Activated CD8-positive, alpha-beta memory T cell treated with anti-CD3 and anti-CD28 coated beads for 1 hour (primary cell): Measurements from ENCODE around the gene COPA.

Experiments
- DNase-seq, 2 donors: peaks; one replicate each; pipeline ENCODE4 v3.0.0-alpha.2; 2020; ENCODE audit warnings: low read depth in 1 of 2; ENCODE audit errors: extremely low read depth in 1 of 2

COPA gene

DNA sequence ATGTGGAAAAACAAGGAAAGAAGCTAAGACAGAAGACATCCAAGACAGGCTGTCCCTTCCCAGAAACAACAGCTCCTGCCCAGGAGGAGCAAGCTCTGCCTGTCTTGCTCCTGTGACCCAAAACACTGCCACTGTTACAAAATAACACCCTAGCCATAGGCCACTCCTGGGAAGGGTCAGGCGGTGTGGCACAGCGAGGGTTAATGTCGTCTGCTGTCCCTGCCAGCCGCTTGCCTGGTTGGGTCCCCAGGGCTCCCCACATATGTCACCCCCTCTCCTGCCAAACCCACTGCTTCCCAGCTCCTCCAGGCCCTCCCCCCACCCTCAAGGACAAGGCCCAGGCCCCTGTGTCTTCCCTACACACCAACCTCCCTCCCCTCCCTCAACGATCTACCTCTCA is 20.0 kb upstream of the COPA start:
- no peak for DNase-seq

GRCh38 chr1:160362168-160362957 is 19.3 kb upstream of the COPA start:
- no peak for DNase-seq

DNA sequence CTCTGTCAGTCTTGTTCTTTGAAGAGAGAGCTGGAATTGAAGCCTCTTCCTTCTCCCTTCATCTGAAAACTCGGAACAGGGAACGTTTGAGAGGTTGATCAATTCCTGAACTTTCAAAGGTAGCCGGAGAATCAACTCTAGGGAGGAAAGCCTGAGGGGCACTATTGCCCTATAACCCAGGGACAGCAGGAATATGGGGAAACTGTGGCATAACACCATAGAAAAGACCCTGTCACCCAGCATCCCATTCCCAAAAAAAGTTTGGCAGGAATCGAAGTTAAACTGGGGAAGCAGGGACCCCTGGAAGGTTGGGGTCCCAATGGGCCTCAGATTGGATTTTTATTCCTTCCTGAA is 18.7 kb upstream of the COPA start:
- DNase-seq: no peak

DNA sequence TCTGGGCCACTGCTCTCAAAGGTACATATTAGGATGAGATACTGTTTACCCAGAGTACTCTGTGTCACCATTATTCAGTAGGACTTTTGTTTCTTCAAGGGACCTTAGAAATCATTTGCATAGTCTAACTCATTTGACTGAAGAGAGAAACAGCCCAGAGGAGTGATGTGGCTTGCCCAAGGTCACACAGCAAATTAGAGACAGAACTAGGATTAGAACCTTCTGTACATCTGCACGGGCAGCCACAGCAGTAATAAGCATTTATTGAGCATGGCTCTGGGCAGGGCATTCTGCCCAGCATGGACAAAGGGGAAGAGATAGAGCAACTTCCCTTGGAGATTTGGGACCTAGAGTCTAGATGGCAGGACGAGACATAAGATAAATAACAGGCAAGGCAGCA is 18.1 kb upstream of the COPA start:
- DNase-seq: no peak

- DNase-seq: no peak
Measured at GRCh38 chr1:160360227-160360695, 17.2 kb upstream of the COPA start.

GRCh38 chr1:160359559-160360226 is 16.6 kb upstream of the COPA start:
- DNase-seq: no peak

DNA sequence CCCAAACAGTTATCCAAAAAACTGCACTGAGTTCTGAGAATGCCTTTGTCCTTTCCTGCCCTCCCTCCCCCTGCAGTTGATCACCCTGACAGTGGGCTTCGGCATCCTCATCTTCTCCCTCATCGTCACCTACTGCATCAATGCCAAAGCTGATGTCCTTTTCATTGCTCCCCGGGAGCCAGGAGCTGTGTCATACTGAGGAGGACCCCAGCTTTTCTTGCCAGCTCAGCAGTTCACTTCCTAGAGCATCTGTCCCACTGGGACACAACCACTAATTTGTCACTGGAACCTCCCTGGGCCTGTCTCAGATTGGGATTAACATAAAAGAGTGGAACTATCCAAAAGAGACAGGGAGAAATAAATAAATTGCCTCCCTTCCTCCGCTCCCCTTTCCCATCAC is 15.0 kb upstream of the COPA start:
- DNase-seq: no peak

DNA sequence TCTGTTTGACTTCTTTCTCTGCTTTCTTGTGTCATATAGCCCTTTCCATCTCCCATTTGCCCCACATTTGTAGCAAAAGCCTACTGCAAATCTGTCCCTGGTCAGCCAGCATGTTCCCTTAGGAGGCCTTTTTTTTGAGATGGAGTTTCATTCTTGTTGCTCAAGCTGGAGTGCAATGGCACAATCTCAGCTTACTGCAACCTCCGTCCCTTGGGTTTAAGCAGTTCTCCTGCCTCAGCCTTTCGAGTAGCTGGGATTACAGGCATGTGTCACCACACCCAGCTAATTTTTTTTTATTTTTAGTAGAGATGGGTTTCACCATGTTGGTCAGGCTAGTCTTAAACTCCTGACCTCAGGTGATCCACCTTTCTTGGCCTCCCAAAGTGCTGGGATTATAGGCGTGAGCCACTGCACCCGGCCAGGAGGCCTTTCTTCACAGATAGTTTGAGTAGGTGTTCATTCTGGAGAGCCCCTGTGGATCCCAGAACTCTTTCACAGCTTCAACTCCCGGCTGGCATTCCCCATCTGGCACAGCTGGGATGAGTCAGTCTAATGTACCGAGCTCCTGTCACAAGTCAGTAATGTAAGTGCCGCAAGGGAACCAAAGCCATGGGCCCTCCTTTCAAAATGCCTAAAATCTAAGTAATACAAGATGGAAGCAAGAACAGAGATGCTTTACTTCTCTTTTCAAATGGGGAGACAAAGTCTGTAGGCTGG is 14.4 kb upstream of the COPA start:
- no peak for DNase-seq

GRCh38 chr1:160354388-160354985 is 11.4 kb upstream of the COPA start:
- DNase-seq: no peak

DNA sequence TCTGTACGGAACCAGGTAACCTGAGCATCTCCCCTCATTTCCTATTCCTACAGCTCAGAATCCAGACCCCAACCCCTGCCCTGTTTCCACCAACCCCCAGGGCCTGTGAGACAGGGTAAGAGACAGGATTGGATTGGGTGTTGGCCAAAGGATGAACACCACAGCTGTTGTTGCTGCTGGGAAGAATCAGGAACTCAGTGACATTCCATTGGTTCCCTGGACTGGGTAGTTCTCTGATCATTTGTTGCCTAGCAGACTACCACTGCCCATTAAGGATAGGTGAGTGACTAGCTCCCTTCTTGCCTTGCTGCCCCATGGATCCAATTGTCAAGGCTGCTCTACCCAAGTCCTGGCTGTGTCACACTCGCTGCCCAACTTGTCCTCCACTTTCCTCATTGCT is 10.2 kb upstream of the COPA start:
- no peak for DNase-seq

GRCh38 chr1:160352555-160352954 is 9.5 kb upstream of the COPA start:
- DNase-seq: no peak

DNA sequence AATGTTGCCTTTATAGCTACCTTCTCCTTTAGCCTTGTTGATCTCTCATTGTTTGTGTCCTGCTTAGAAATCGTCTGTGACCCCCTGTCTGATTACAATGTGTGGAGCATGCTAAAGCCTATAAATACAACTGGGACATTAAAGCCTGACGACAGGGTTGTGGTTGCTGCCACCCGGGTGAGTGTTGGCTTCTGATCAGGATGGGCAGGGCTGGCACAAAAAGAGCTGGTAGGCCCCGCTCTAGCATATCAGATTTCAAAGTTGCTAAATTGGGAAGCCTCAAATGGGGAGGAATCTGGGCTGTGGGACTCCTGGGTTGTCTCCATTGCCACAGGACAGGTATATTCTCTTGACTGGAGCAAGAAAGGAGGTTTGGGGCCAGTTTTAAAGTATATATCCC is 8.6 kb upstream of the COPA start:
- no peak for DNase-seq

DNA sequence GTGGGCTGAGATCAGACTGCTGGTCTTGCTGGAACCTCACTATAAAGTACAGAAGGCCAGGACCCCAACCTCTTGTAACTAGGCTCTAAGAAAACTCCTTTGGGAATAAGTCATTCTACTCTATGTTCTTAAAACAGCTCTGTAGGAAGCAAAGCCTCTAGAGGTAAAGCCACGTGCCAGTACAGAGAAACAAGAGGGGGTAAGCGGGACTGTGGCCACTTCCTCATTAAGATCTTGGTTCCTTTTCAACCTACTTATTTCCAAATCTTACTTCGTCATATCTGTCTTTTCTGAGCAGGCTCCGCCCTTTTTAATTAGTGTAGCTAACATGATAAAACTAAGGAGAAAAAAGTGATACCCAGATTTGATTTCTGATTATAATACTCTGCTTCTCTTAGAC is 3.9 kb upstream of the COPA start:
- no peak for DNase-seq

DNA sequence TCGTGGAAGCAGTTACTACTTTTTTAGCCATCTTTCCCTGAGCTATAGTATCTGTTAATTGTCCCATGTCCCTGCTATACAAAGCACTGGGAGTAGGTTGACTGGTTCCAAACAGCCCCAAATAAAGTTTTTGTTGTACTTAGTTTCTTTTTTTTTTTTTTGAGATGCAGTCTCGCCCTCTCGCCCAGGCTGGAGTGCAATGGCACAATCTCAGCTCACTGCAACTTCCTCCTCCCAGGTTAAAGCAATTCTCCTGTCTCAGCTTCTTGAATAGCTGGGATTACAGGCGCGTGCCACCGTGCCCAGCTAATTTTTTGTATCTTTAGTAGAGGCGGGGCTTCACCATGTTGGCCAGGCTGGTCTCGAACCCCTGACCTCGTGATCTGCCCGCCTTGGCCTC is 3.4 kb upstream of the COPA start:
- DNase-seq: no peak

DNA sequence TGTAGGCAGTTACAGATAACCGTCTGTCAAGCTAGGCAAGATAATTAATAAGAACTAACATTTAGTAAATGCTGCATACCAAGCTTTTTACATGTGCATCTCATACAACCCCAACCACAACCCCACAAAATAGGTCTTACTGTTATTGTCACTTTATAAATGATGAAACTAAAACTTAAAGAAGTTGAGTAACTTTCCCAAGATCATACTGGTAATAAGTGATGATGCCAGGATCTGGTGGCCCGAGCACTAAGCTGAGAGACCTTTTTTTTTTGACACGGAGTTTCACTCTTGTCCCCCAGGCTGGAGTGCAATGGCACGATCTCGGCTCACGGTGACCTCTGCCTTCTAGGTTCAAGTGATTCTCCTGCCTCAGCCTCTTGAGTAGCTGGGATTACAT is 1.9 kb upstream of the COPA start:
- no peak for DNase-seq

DNA sequence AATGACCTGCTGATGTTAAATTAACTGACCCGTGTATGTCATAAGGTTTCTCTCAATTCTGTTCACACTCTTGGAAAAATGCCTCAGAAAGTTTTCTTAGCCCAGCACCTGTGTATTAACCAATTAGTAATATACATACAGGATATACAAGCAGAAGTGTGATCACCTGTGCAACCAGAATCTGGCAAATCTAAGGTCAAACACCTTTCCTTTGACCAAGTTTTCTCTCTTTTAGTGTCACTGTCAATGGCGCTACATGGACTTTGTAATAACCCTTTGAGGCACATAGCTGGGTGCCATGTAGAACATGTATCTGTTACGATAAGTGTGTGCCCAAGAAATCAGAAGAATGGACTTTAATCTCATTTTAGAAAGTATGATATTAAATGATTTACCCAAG is 1.2 kb upstream of the COPA start:
- DNase-seq: no peak

DNA sequence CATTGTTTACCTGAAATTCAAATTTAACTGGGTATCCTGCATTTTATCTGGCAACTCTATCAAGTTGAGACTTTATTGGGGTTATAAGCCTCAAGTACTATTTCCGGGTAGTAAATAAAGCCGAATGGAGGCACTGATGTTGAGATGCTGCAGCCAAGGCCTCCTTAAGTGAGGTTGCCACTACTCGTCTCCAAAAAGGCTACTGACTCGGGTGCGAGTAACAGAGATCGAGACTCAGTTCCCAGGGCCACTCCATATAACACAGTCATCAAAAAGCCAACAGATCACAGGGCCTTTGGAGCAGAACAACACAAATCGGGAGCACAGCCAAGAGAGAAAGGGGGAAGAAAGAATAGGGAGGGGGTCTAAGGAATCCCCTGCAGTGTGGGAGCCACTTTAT is 524 bp downstream of the COPA start:
- no peak for DNase-seq

GRCh38 chr1:160340866-160341265 is 2.2 kb downstream of the COPA start:
- DNase-seq: no peak

GRCh38 chr1:160340146-160340545 is 2.9 kb downstream of the COPA start:
- no peak for DNase-seq

DNA sequence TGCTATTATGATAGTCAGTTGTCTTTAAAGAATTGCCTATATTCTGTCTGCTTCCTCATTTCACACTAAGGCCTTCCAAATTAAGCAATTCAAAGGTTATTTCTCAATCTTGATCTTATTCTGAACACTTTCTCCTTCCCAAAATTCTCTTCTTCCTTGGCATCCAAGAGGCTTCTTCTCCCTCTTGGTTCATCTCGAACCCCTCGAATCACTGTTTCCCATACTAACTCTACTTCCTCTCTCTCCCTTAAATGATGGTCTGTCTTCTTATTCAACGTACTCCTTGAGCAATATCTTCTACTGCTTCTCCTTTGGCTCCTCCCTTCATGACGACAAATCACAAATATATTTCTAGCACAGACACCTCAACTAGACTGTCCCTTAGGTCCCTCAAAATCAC is 4.5 kb downstream of the COPA start:
- DNase-seq: no peak

GRCh38 chr1:160332516-160332915 is 10.5 kb downstream of the COPA start:
- no peak for DNase-seq

GRCh38 chr1:160330119-160330518 is 12.9 kb downstream of the COPA start:
- no peak for DNase-seq
